Vagina (tissue), 2 donors: ENCODE results near the gene PCYOX1L.

ENCODE experiments used
- CTCF ChIP-seq, 3 experiments: fragments of 450-650 bp in 2 of 3; fragments of 200-600 bp in 1 of 3; sonication (generic) in 1 of 3; IDR thresholded peaks; one replicate each; pipeline ENCODE4 v1.5.1; 2017 to 2019; ENCODE audit warnings: antibody characterized with exemption in 3 of 3, mild to moderate bottlenecking in 2 of 3, moderate library complexity in 2 of 3
- POLR2A ChIP-seq, 2 donors: fragments of 450-650 bp; IDR thresholded peaks; one replicate each; pipeline ENCODE4 v1.6.1; 2017; ENCODE audit warnings: antibody characterized with exemption in 2 of 2, mild to moderate bottlenecking in 2 of 2, moderate library complexity in 2 of 2
- POLR2AphosphoS5 ChIP-seq, 2 donors: sonication (generic); formaldehyde crosslinking; IDR thresholded peaks; one replicate each; pipeline ENCODE4 v1.9.0; 2017; ENCODE audit warnings: antibody characterized with exemption in 2 of 2, mild to moderate bottlenecking in 2 of 2, low read depth in 1 of 2; ENCODE audit not compliant: insufficient read depth in 1 of 2

GRCh38 chr5:149409268-149409948 is 51.6 kb downstream of the PCYOX1L start:
- TF ChIP-seq CTCF (IDR thresholded peaks at IDR 0.05) (no peak), POLR2A (IDR thresholded peaks at IDR 0.05) (no peak), POLR2AphosphoS5 (IDR thresholded peaks at IDR 0.05; ENCODE audit: insufficient read depth in 1 of 2, low read depth in 1 of 2) (peak in 1 of 2 donors; percentile 66)
